Left lung (tissue), 10 donors: ENCODE results near the gene MEIOB. TPM values are rescaled to one million over a fixed set of nuclear protein-coding genes. Genes with fewer than 3 reads are reported as not detected.

Experiments used
- ATAC-seq: fragments of 200-7000 bp; cut with Tn5 transposase; one replicate; pipeline ENCODE4 v1.9.1; 2020; ENCODE audit warnings: moderate library complexity
- DNase-seq, 4 donors: peaks; one replicate each; pipeline ENCODE4 v3.0.0-alpha.2; 2013 to 2020
- H3K27ac ChIP-seq, 2 donors: fragments of 200-600 bp; sonication (generic) in 1 of 2; one replicate each; pipeline versions ENCODE4 v1.5.0 to v1.8.0; 2020 to 2021
- H3K27me3 ChIP-seq, 2 donors: fragments of 200-600 bp; sonication (generic) in 1 of 2; one replicate each; pipeline versions ENCODE4 v1.5.0 to v1.8.0; 2020 to 2021
- H3K36me3 ChIP-seq, 2 donors: fragments of 200-600 bp; sonication (generic) in 1 of 2; one replicate each; pipeline versions ENCODE4 v1.5.0 to v1.8.0; 2020 to 2021
- H3K4me1 ChIP-seq, 2 donors: fragments of 200-600 bp; one replicate each; pipeline ENCODE4 v1.8.0; 2021
- H3K4me3 ChIP-seq, 2 donors: fragments of 200-600 bp; sonication (generic) in 1 of 2; one replicate each; pipeline versions ENCODE4 v1.5.0 to v1.8.0; 2020 to 2021; ENCODE audit warnings: mild to moderate bottlenecking in 1 of 2
- H3K9me3 ChIP-seq, 2 donors: fragments of 200-600 bp; sonication (generic) in 1 of 2; one replicate each; pipeline versions ENCODE4 v1.5.0 to v1.8.0; 2020 to 2021
- intact Hi-C, 2 donors: fragments of 100-400 bp; cut with DNase I; formaldehyde crosslinking; loops; one replicate each; pipeline versions ENCODE4 v1.11.2 to v1.14.2; 2022
- polyA plus RNA-seq, 6 donors: library from polyadenylated mRNA; unstranded; fragments of 120-200 nt; gene quantifications; one replicate each; pipeline ENCODE4 v1.2.1, GENCODE V29; 2013; ENCODE audit not compliant: insufficient read length in 6 of 6
- total RNA-seq, 2 donors: library from RNA; stranded (reverse); fragmentation: NEBNext Ultra II Directional; extraction: Animal tissue kit (Norgen Biotek cat#: 25700); gene quantifications; one replicate each; pipeline ENCODE4 v1.2.1, GENCODE V29; 2021
- TF ChIP-seq, protein P1 (sequence below), 2 donors: fragments of 200-600 bp; sonication (generic) in 1 of 2; IDR thresholded peaks; one replicate each; pipeline versions ENCODE4 v1.5.0 to v1.8.0; 2021; ENCODE audit warnings: antibody characterized with exemption in 2 of 2
- donor health status: DM: no; HTN: yes; CAD: no.
- donor health status: DM: no; HTN: no; CAD: no.

Gene MEIOB
- total and polyA plus RNA-seq, 8 donors = 0.37 to 0.75 (median 0.59) TPM; not detected in 2

DNA sequence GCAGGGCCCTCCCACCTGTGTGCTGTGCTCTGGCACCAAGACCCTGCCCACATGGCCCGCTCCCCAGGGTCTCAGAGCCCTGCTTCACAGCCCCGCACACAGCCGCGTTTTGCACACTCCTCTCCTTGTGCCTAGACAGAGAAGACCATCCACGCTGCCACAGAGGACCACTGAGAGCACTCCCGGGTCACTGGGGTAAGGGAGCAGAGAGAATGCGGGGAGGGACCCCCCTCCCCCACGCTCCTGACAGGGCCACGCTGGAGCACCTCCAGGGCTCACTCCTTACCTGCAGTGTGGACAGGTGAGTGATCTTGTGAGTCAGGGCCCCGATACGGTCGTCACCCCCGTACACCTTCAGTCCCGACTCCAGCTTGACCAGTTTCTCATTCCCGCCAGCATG is 52.4 kb downstream of the MEIOB start:
- DNase-seq (no peak), ATAC-seq (no peak)
- Histone ChIP-seq H3K4me3 (no peak overlapping the region), H3K27me3 (no peaks in the 10 kb centered on the region), H3K4me1 (peaks cover 0 to 4% of the 10 kb centered on the region in 2 donors), H3K36me3 (peaks cover 0 to 79% of the 10 kb centered on the region in 2 donors), H3K9me3 (no peaks in the 10 kb centered on the region), H3K27ac (no peak overlapping the region)
- TF ChIP-seq, protein P1, sequence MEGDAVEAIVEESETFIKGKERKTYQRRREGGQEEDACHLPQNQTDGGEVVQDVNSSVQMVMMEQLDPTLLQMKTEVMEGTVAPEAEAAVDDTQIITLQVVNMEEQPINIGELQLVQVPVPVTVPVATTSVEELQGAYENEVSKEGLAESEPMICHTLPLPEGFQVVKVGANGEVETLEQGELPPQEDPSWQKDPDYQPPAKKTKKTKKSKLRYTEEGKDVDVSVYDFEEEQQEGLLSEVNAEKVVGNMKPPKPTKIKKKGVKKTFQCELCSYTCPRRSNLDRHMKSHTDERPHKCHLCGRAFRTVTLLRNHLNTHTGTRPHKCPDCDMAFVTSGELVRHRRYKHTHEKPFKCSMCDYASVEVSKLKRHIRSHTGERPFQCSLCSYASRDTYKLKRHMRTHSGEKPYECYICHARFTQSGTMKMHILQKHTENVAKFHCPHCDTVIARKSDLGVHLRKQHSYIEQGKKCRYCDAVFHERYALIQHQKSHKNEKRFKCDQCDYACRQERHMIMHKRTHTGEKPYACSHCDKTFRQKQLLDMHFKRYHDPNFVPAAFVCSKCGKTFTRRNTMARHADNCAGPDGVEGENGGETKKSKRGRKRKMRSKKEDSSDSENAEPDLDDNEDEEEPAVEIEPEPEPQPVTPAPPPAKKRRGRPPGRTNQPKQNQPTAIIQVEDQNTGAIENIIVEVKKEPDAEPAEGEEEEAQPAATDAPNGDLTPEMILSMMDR (IDR thresholded peaks at IDR 0.05) = no peak
- intact Hi-C loops = no loop called here

DNA sequence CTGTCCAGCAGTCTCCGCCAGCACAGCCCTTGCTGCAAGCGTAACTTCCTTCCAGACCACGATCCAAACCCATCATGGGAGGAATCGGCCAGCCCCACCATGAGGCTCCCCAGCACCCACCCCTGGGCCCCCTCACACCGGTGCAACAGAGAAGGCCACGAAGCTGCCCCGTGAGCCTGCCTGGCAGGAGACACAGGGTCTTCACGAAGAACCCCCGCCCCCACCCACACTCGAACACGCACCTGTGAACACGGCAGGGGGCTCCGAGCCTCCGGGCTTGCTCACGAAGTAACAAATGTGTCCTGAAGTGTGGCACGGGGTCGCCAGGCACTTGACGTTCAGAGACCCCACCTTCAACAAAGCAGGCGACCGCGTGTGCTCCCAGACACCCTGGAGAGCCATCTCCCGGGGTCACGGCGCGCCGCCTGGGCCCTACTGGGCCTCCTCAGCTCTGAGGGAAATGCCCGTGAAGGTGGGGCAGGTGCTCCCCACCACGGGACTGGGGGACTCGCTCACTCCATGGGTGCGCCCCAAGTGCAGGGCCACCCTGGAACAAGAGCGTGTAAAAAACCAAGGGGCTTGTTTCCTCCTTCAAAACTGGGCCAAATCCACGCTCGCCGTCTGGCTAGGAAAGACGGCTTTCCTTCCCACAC is 53.0 kb downstream of the MEIOB start:
- H3K9me3 ChIP-seq = no peaks in the 10 kb centered on the region
- no peak overlapping the region for H3K27ac ChIP-seq
- peaks cover 0 to 83% of the 10 kb centered on the region in 2 donors for H3K36me3 ChIP-seq
- TF ChIP-seq, protein P1 (IDR thresholded peaks at IDR 0.05) = no peak
- DNase-seq (no peak), ATAC-seq (no peak)
- intact Hi-C loops = no loop called here
- no peaks in the 10 kb centered on the region for H3K4me1 ChIP-seq
- no peak overlapping the region for H3K4me3 ChIP-seq
- no peaks in the 10 kb centered on the region for H3K27me3 ChIP-seq

DNA sequence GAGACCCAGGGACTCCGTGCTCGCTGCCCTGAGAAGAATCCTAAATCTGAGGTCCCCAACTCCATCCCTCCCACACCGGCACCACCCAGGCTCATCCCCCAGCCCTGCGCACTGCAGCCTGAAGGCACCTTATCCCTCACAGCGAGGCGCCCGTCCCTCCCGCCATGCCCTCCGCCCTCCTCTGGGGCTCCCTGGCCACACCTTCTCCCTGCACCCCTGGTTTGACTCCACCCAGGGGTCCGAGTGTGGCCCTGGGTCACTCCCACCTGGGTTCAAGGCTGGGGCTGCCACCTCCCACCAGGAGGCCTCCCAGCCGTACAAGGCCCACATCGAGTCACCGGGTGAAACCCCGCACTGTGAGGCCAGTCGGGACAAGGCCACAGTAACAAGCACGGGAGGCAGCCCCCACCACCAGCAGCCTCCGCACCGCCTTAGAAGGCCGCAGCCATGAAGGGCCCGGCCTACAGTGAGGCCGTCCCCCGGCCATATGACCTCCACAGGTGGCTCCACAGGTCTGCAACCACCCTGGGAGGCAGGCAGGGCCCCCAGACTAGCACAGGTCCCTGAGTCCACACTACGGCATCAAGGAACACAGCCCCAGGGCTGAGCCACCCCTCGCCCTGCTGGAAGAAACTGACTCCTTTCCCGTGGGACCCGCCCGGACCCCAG is 53.6 kb downstream of the MEIOB start:
- peaks cover 0 to 89% of the 10 kb centered on the region in 2 donors for H3K36me3 ChIP-seq
- TF ChIP-seq, protein P1 (IDR thresholded peaks at IDR 0.05) = no peak
- no peaks in the 10 kb centered on the region for H3K27me3 ChIP-seq
- H3K4me1 ChIP-seq = no peaks in the 10 kb centered on the region
- no peak overlapping the region for H3K27ac ChIP-seq
- no peak overlapping the region for H3K4me3 ChIP-seq
- no peak for ATAC-seq
- no peaks in the 10 kb centered on the region for H3K9me3 ChIP-seq
- no peak for DNase-seq
- intact Hi-C loops = no loop called here

DNA sequence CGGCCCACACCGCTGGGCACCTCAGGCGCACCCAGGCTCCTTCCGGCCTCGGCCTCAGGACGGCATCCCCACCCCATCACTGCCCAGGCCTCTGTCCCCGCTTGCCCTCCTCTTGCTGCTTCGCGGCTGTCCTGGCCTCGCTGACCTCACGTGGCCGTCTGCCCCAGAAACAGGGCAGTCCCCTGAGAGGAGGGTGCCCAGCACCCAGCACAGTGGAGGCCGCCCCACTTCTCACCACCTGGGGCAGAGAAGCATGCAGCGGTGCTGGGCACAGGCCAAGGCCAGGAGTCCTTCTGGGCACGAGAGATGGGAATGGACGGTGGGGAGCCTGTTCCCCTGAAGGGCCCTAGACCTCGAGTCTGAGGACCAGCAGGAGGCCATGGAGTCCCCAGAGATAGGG is 54.2 kb downstream of the MEIOB start:
- Histone ChIP-seq H3K27me3 (no peaks in the 10 kb centered on the region), H3K4me3 (no peak overlapping the region), H3K4me1 (peaks cover 0 to 4% of the 10 kb centered on the region in 2 donors), H3K9me3 (no peaks in the 10 kb centered on the region), H3K27ac (no peak overlapping the region), H3K36me3 (peaks cover 0 to 92% of the 10 kb centered on the region in 2 donors)
- TF ChIP-seq, protein P1 (IDR thresholded peaks at IDR 0.05) = no peak
- DNase-seq (no peak), ATAC-seq (no peak)
- intact Hi-C loops = no loop called here

DNA sequence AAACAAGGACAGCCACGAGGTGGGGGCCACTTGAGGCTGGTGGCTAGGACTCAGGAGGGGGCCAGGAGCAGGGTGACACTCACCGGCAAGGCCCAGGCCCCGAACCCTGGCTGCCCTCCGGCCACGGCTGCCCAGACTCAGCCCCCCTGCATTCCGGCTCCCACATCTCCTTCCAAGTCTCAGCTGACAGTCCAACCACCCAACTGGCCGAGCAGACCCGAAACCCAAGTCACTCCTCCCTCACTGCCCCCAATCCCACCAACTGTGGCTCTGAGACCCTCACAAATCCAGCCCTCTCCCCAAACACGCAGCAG is 54.7 kb downstream of the MEIOB start:
- Histone ChIP-seq H3K4me3 (no peak overlapping the region), H3K4me1 (peaks cover 0 to 7% of the 10 kb centered on the region in 2 donors), H3K9me3 (no peaks in the 10 kb centered on the region), H3K27ac (no peak overlapping the region), H3K27me3 (no peaks in the 10 kb centered on the region), H3K36me3 (peaks cover 0 to 87% of the 10 kb centered on the region in 2 donors)
- no peak for DNase-seq
- intact Hi-C loops = no loop called here
- TF ChIP-seq, protein P1 (IDR thresholded peaks at IDR 0.05) = no peak
- no peak for ATAC-seq
